Measurements from ENCODE around the gene EIF4B.

The EIF4B gene

GRCh38 chr12:53048780-53049401 is 42.6 kb downstream of the EIF4B start:
- H3K36me3 ChIP-seq (ENCODE audit: control insufficient read depth, low read depth, low read length) = no peaks in the 10 kb centered on the region
- peaks cover 23% of the 10 kb centered on the region for H3K27me3 ChIP-seq (ENCODE audit: control insufficient read depth, insufficient read depth, low read length)
- no peak overlapping the region for H3K27ac ChIP-seq (ENCODE audit: low read length)
- peaks cover 58% of the 10 kb centered on the region for H3K4me1 ChIP-seq (ENCODE audit: control insufficient read depth, low read depth, low read length)
- no peak overlapping the region for H3K9ac ChIP-seq (ENCODE audit: low read length)
- peak overlapping the region; percentile 23 for H3K4me3 ChIP-seq (ENCODE audit: low read length)
- no peaks in the 10 kb centered on the region for H3K9me3 ChIP-seq (ENCODE audit: control insufficient read depth, low read depth, low read length)

DNA sequence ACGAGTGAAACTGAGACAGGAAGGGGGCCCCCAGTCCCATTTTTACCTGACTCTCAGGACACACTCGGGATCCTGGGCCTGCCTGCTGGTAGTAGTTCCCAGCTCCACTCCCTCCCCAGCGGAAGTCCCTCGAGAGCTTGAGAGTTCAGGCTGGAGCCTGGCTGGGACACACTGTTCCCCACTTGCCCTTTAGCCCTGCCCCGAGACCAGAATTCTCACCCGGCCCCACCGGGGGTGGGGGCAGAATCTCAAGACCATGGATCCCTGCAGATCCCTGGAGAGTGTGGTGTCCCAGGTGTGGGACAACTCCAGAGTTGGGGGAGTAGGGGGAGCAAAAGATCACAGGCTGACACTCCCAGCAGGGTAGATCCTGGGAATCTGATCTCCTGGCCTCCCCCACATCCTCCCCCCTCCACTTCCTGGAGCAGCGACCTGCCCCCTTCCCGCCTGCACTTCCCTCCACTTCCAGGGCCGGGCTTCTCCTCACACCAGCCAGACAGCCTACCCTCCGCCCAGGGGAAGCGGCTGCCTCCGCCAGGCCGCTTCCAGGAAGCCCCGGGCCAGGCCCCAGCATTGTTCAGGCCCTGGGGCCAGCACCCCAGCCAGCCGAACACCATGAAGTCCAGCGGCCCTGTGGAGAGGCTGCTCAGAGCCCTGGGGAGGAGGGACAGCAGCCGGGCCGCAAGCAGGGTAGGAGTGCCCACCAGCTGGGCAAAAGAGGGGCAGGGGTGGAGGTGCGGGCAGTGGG is 43.5 kb downstream of the EIF4B start, which contains the start of gene TNS2:
Gene TNS2, plus strand, starts transcription at position 495 of the 748 bp plus-strand sequence. Its CDS starts 121 bp downstream, at position 616.
- Histone ChIP-seq H3K4me3 (ENCODE audit: low read length) (peak within 1 kb of the TSS; percentile 23), H3K9ac (ENCODE audit: low read length) (no peak within 1 kb of the TSS), H3K27me3 (ENCODE audit: control insufficient read depth, insufficient read depth, low read length) (peaks cover 14% of the 10 kb centered on the region), H3K9me3 (ENCODE audit: control insufficient read depth, low read depth, low read length) (no peaks in the 10 kb centered on the region), H3K4me1 (ENCODE audit: control insufficient read depth, low read depth, low read length) (peaks cover 49% of the 10 kb centered on the region), H3K27ac (ENCODE audit: low read length) (no peak within 1 kb of the TSS), H3K36me3 (ENCODE audit: control insufficient read depth, low read depth, low read length) (no peaks in the 10 kb centered on the region)

DNA sequence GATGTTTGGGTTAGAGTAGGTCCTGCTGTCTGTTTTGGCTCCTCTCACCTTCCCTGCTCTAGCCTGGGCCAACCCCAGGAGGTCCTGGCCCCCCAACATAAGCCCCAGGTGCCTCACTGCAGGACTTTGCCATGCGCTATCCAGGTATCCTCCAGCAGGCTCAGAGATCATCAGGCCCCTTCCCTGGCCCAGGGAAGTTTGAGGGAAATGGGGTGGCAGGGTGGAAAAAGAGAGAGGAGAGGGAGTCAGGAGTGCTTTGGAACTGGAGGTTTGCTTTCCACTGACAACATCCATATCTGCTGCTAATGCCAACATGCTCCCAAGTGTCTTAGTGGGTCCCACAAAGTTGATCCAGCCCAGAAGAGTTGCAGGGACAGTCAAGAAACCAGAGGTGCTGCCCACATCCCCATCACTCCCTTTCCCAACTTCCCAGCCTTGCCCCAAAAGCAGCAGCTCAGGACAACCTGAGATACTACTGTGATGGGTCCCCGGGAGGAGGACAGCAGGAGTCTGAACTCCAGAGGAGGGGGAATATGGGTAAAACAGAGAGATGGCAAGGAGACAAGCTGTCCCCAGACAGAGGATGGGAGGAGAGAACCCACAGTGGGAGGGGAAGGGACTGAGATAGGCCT is 44.3 kb downstream of the EIF4B start:
- Histone ChIP-seq H3K27me3 (ENCODE audit: control insufficient read depth, insufficient read depth, low read length) (peaks cover 6% of the 10 kb centered on the region), H3K9me3 (ENCODE audit: control insufficient read depth, low read depth, low read length) (no peaks in the 10 kb centered on the region), H3K4me3 (ENCODE audit: low read length) (peak overlapping the region; percentile 23), H3K36me3 (ENCODE audit: control insufficient read depth, low read depth, low read length) (no peaks in the 10 kb centered on the region), H3K9ac (ENCODE audit: low read length) (no peak overlapping the region), H3K27ac (ENCODE audit: low read length) (no peak overlapping the region), H3K4me1 (ENCODE audit: control insufficient read depth, low read depth, low read length) (peaks cover 42% of the 10 kb centered on the region)

DNA sequence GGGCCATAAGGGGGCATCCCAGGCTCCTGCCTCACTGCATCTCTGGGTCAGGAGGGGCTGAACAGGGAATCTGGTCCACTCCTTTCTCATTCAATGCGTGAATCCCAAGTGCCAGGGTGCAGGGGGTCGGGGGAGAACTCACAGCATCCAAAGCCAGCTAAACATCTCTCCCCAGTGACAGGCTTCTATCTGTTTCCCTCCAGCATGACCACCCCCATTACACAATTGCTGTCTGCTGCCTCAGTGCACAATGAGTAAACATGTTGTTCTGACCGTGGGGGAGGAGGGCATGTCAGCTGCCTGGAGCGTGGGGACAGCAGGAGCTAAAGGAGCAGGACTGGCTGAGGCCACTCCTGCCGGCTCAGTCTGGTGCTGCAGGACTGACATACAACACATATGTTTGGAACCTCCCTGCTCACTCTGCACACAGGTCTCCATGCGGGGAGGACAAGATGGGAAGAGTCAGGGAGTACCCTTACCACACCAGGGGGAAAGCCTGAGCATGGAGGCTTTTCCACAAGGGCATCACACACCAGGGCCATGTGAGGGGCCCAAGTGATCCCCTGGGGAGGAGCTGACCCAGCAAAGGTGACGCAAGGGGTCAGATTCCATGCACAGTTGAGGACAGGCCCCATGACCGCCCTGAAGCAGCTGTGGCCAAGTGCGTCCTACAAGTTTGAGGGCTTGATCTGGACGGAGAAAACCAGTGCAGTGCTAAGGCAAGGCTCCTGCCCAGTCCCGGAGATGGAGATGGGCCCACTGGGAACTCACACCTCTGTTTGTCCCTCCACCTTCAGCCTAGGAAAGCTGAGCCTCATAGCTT is 45.0 kb downstream of the EIF4B start:
- Histone ChIP-seq H3K36me3 (ENCODE audit: control insufficient read depth, low read depth, low read length) (no peaks in the 10 kb centered on the region), H3K9me3 (ENCODE audit: control insufficient read depth, low read depth, low read length) (no peaks in the 10 kb centered on the region), H3K9ac (ENCODE audit: low read length) (no peak overlapping the region), H3K4me3 (ENCODE audit: low read length) (no peak overlapping the region), H3K4me1 (ENCODE audit: control insufficient read depth, low read depth, low read length) (peaks cover 37% of the 10 kb centered on the region), H3K27me3 (ENCODE audit: control insufficient read depth, insufficient read depth, low read length) (peaks cover under 1% of the 10 kb centered on the region), H3K27ac (ENCODE audit: low read length) (no peak overlapping the region)

GRCh38 chr12:53051881-53052412 is 45.7 kb downstream of the EIF4B start:
- no peak overlapping the region for H3K9ac ChIP-seq (ENCODE audit: low read length)
- H3K9me3 ChIP-seq (ENCODE audit: control insufficient read depth, low read depth, low read length) = no peaks in the 10 kb centered on the region
- no peak overlapping the region for H3K27ac ChIP-seq (ENCODE audit: low read length)
- H3K4me1 ChIP-seq (ENCODE audit: control insufficient read depth, low read depth, low read length) = peaks cover 37% of the 10 kb centered on the region
- no peak overlapping the region for H3K4me3 ChIP-seq (ENCODE audit: low read length)
- H3K27me3 ChIP-seq (ENCODE audit: control insufficient read depth, insufficient read depth, low read length) = peaks cover 7% of the 10 kb centered on the region
- H3K36me3 ChIP-seq (ENCODE audit: control insufficient read depth, low read depth, low read length) = no peaks in the 10 kb centered on the region

DNA sequence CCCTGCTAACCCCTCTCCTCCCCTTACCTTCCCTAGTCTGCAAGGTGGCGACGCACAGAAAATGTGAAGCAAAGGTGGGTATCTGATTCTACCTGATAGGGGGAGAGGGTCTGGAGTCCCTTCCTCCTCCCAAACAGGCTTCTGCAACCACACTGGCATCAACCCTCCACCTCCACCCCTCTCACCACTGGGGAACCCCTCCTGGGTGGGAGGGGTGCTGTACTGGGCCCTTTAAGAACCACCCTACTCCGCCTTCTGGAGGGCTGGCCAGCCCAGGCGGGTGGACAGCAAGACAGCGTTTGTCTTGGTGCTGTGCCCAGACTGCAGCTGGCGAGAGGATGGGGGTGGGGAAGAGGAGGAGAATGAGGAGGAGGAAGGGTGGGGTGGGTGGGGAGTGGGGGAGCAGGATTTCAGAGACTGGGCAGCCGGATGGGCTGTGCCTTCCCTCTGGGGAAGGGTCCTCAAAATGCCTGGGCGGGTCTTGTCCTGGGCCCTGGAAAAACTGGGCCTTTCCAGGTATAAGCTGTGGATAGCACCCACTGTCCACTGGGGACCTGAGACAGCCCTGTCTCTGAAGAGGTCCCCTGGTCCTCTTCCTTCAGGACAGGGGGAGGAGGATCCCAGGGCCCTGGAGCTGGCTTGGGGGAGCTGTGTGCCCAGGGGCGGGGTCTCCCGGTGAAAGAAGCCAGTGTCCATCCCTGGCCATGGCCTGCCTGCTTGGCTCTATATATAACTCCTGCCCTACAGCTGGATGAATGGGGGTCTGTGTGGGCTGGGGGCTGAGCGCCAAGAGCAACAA is 46.4 kb downstream of the EIF4B start:
- Histone ChIP-seq H3K27me3 (ENCODE audit: control insufficient read depth, insufficient read depth, low read length) (peaks cover 14% of the 10 kb centered on the region), H3K4me1 (ENCODE audit: control insufficient read depth, low read depth, low read length) (peaks cover 37% of the 10 kb centered on the region), H3K36me3 (ENCODE audit: control insufficient read depth, low read depth, low read length) (no peaks in the 10 kb centered on the region), H3K4me3 (ENCODE audit: low read length) (no peak overlapping the region), H3K9me3 (ENCODE audit: control insufficient read depth, low read depth, low read length) (no peaks in the 10 kb centered on the region), H3K27ac (ENCODE audit: low read length) (no peak overlapping the region), H3K9ac (ENCODE audit: low read length) (no peak overlapping the region)

GRCh38 chr12:53053218-53054111 is 47.2 kb downstream of the EIF4B start:
- no peaks in the 10 kb centered on the region for H3K36me3 ChIP-seq (ENCODE audit: control insufficient read depth, low read depth, low read length)
- H3K9me3 ChIP-seq (ENCODE audit: control insufficient read depth, low read depth, low read length) = no peaks in the 10 kb centered on the region
- H3K27ac ChIP-seq (ENCODE audit: low read length) = peak overlapping the region; percentile 60
- H3K4me3 ChIP-seq (ENCODE audit: low read length) = peak overlapping the region; percentile 85
- peaks cover 29% of the 10 kb centered on the region for H3K4me1 ChIP-seq (ENCODE audit: control insufficient read depth, low read depth, low read length)
- peak overlapping the region; percentile 65 for H3K9ac ChIP-seq (ENCODE audit: low read length)
- peaks cover 14% of the 10 kb centered on the region for H3K27me3 ChIP-seq (ENCODE audit: control insufficient read depth, insufficient read depth, low read length)

GRCh38 chr12:53054112-53054878 is 48.0 kb downstream of the EIF4B start:
- peaks cover 20% of the 10 kb centered on the region for H3K4me1 ChIP-seq (ENCODE audit: control insufficient read depth, low read depth, low read length)
- peak overlapping the region; percentile 60 for H3K27ac ChIP-seq (ENCODE audit: low read length)
- H3K36me3 ChIP-seq (ENCODE audit: control insufficient read depth, low read depth, low read length) = no peaks in the 10 kb centered on the region
- no peaks in the 10 kb centered on the region for H3K9me3 ChIP-seq (ENCODE audit: control insufficient read depth, low read depth, low read length)
- H3K9ac ChIP-seq (ENCODE audit: low read length) = peak overlapping the region; percentile 65
- peaks cover 14% of the 10 kb centered on the region for H3K27me3 ChIP-seq (ENCODE audit: control insufficient read depth, insufficient read depth, low read length)
- peak overlapping the region; percentile 85 for H3K4me3 ChIP-seq (ENCODE audit: low read length)

- Histone ChIP-seq H3K27ac (ENCODE audit: low read length) (no peak overlapping the region), H3K9ac (ENCODE audit: low read length) (no peak overlapping the region), H3K4me3 (ENCODE audit: low read length) (no peak overlapping the region), H3K9me3 (ENCODE audit: control insufficient read depth, low read depth, low read length) (no peaks in the 10 kb centered on the region), H3K4me1 (ENCODE audit: control insufficient read depth, low read depth, low read length) (peaks cover 9% of the 10 kb centered on the region), H3K27me3 (ENCODE audit: control insufficient read depth, insufficient read depth, low read length) (peaks cover 14% of the 10 kb centered on the region), H3K36me3 (ENCODE audit: control insufficient read depth, low read depth, low read length) (no peaks in the 10 kb centered on the region)
Observed at GRCh38 chr12:53055471-53056266, 49.4 kb downstream of the EIF4B start.
